Spleen (tissue), 11 donors: Measurements from ENCODE around the gene RPP25L. TPM values are rescaled to one million over a fixed set of nuclear protein-coding genes. Genes with fewer than 3 reads are reported as not detected.
A peak's percentile ranks its signal among the peaks of the same experiment; 100 is the strongest.

ENCODE experiments used
- DNase-seq: peaks from one replicate; pipeline ENCODE4 v3.0.0-alpha.2; 2020
- H3K27ac ChIP-seq, 8 donors: fragments of 200-600 bp; sonication (generic) in 7 of 8; 1 replicate in 4 of 8; 2 replicates in 4 of 8; pipeline versions ENCODE4 v1.5.0 to v1.8.0; 2016 to 2021; ENCODE audit warnings: inconsistent platforms in 4 of 8, mild to moderate bottlenecking in 4 of 8, moderate library complexity in 1 of 8
- H3K27me3 ChIP-seq, 7 donors: fragments of 200-600 bp; sonication (generic) in 6 of 7; replicated peaks in 1 of 7; 1 replicate in 4 of 7; 2 replicates in 3 of 7; pipeline versions ENCODE4 v1.5.0 to v1.8.0; 2016 to 2021; ENCODE audit warnings: inconsistent platforms in 3 of 7, mild to moderate bottlenecking in 1 of 7
- H3K36me3 ChIP-seq, 6 donors: fragments of 200-600 bp; sonication (generic) in 5 of 6; 1 replicate in 4 of 6; 2 replicates in 2 of 6; pipeline versions ENCODE4 v1.5.0 to v1.8.0; 2016 to 2021; ENCODE audit warnings: inconsistent platforms in 2 of 6
- H3K4me1 ChIP-seq, 6 donors: fragments of 200-600 bp; sonication (generic) in 5 of 6; 1 replicate in 3 of 6; 2 replicates in 3 of 6; pipeline versions ENCODE4 v1.5.0 to v1.8.0; 2016 to 2021; ENCODE audit warnings: inconsistent platforms in 3 of 6
- H3K4me3 ChIP-seq, 8 donors: fragments of 200-600 bp; sonication (generic) in 7 of 8; 1 replicate in 4 of 8; 2 replicates in 4 of 8; pipeline versions ENCODE4 v1.5.0 to v1.8.0; 2016 to 2021; ENCODE audit warnings: inconsistent platforms in 4 of 8, mild to moderate bottlenecking in 4 of 8, moderate library complexity in 2 of 8
- H3K9me3 ChIP-seq, 8 donors: fragments of 200-600 bp; sonication (generic) in 7 of 8; 1 replicate in 4 of 8; 2 replicates in 4 of 8; pipeline versions ENCODE4 v1.5.0 to v1.8.0; 2016 to 2021; ENCODE audit warnings: inconsistent platforms in 4 of 8
- CTCF ChIP-seq, 11 experiments: fragments of 200-600 bp in 7 of 11; fragments of 450-650 bp in 4 of 11; sonication (generic) in 4 of 11; IDR thresholded peaks in 8 of 11; conservative IDR thresholded peaks in 3 of 11; 1 replicate in 7 of 11; 2 replicates in 4 of 11; pipeline versions ENCODE4 v1.4.0 to v1.8.0; 2016 to 2021; ENCODE audit warnings: antibody characterized with exemption in 11 of 11, inconsistent platforms in 4 of 11, mild to moderate bottlenecking in 1 of 11
- POLR2A ChIP-seq, 3 donors: fragments of 450-650 bp; IDR thresholded peaks; one replicate each; pipeline ENCODE4 v1.5.1; 2017; ENCODE audit warnings: antibody characterized with exemption in 3 of 3, mild to moderate bottlenecking in 1 of 3
- POLR2AphosphoS5 ChIP-seq, 3 donors: sonication (generic); formaldehyde crosslinking; IDR thresholded peaks; one replicate each; pipeline ENCODE4 v1.5.1; 2017; ENCODE audit warnings: antibody characterized with exemption in 3 of 3
- WGBS, 5 donors: extraction: QIAGEN DNeasy Blood & Tissue Kit in 3 of 5; methylation state at CpG; one replicate each; pipeline versions ENCODE4 v1.1.5 to v1.1.7; 2013 to 2018; 5-methylcytosine and 5-hydroxymethylcytosine counted together
- intact Hi-C: fragments of 100-400 bp; cut with DNase I; formaldehyde crosslinking; loops from one replicate; pipeline ENCODE4 v1.15.0; 2023; ENCODE audit warnings: low total_unique reads
- polyA plus RNA-seq, 3 donors: library from polyadenylated mRNA; stranded (reverse); fragments of 200-250 nt; gene quantifications; one replicate each; pipeline ENCODE4 v1.2.1, GENCODE V29; 2013
- total RNA-seq, 7 donors: library from RNA; depleted of rRNA in 3 of 7; stranded (reverse); fragments of >200 nt in 3 of 7; fragmentation: NEBNext Ultra II Directional in 4 of 7; extraction: Animal tissue kit (Norgen Biotek cat#: 25700) in 4 of 7; gene quantifications; one replicate each; pipeline versions ENCODE4 v1.1.0 to v1.2.1, GENCODE V29; 2016 to 2021
- donor health status: healthy with polysubstance abuse.
- donor health status: DM: no; HTN: no; CAD: no; lungs with moderate emphysema.
- donor health status: DM: no; HTN: no; CAD: no.
- donor health status: Bipolar disorder and iron deficiency.
- donor health status: healthy.
- donor health status: DM: no; HTN: no; CAD: no.
- donor health status: DM: yes; HTN: yes; CAD: no.

The RPP25L gene
- total and polyA plus RNA-seq, 10 donors: 16.8 to 54.1 (median 26.8) TPM

GRCh38 chr9:34655394-34655793 lies 43.5 kb upstream of the RPP25L start:
- Histone ChIP-seq H3K36me3 (peaks cover 0 to 22% (median 8%) of the 10 kb centered on the region in 6 donors), H3K4me3 (no peak overlapping the region), H3K27me3 (no peaks in the 10 kb centered on the region), H3K4me1 (peaks cover 15 to 50% (median 32%) of the 10 kb centered on the region in 6 donors), H3K9me3 (no peaks in the 10 kb centered on the region), H3K27ac (peak overlapping the region in 2 of 8 donors; percentile 30 to 70)
- intact Hi-C loops: no loop called here
- DNase-seq: no peak
- TF ChIP-seq POLR2AphosphoS5 (IDR thresholded peaks at IDR 0.05) (no peak), POLR2A (IDR thresholded peaks at IDR 0.05) (no peak), CTCF (IDR thresholded peaks at IDR 0.05 in 8 of 11, conservative IDR thresholded peaks at IDR 0.05 in 3 of 11) (no peak)
- WGBS, 5 donors: 75 to 92% (median 83%) methylated on average over 5 of the region's 5 CpGs

GRCh38 chr9:34654323-34655051 lies 42.6 kb upstream of the RPP25L start:
- Histone ChIP-seq H3K27ac (peak overlapping the region in 6 of 8 donors; percentile 33 to 70 (median 65)), H3K4me1 (peaks cover 15 to 57% (median 32%) of the 10 kb centered on the region in 6 donors), H3K36me3 (peaks cover 0 to 24% (median 13%) of the 10 kb centered on the region in 6 donors), H3K4me3 (no peak overlapping the region), H3K9me3 (no peaks in the 10 kb centered on the region), H3K27me3 (no peaks in the 10 kb centered on the region)
- TF ChIP-seq POLR2AphosphoS5 (IDR thresholded peaks at IDR 0.05): peak; percentile 24 to 67 (median 63)
- no peak for TF ChIP-seq POLR2A (IDR thresholded peaks at IDR 0.05)
- intact Hi-C loops: no loop called here
- WGBS, 5 donors: 51 to 70% (median 64%) methylated on average over 10 to 11 of the region's 11 CpGs
- DNase-seq: peak; percentile 73

GRCh38 chr9:34653151-34654072 lies 41.5 kb upstream of the RPP25L start:
- intact Hi-C loops: no loop called here
- peaks cover 15 to 67% (median 32%) of the 10 kb centered on the region in 6 donors for H3K4me1 ChIP-seq

More at GRCh38 chr9:34653151-34654072, 41.5 kb upstream of the RPP25L start:
- H3K27me3 ChIP-seq: no peaks in the 10 kb centered on the region
- peaks cover 0 to 34% (median 23%) of the 10 kb centered on the region in 6 donors for H3K36me3 ChIP-seq
- H3K4me3 ChIP-seq: no peak overlapping the region
- WGBS, 5 donors: 43 to 55% (median 52%) methylated on average over 10 to 11 of the region's 11 CpGs
- TF ChIP-seq POLR2AphosphoS5 (IDR thresholded peaks at IDR 0.05): no peak
- TF ChIP-seq CTCF (IDR thresholded peaks at IDR 0.05 in 8 of 11, conservative IDR thresholded peaks at IDR 0.05 in 3 of 11): no peak
- no peak for TF ChIP-seq POLR2A (IDR thresholded peaks at IDR 0.05)
- peak overlapping the region in 7 of 8 donors; percentile 51 to 70 (median 67) for H3K27ac ChIP-seq
- no peaks in the 10 kb centered on the region for H3K9me3 ChIP-seq
- no peak for DNase-seq
